ENCODE data around the gene MTREX. TPM values are rescaled to one million over a fixed set of nuclear protein-coding genes. Genes with fewer than 3 reads are reported as not detected.
A peak's percentile ranks its signal among the peaks of the same experiment; 100 is the strongest.

MTREX gene
- total RNA-seq, 1 experiment from 2014 or later = 123 TPM

- Mint-ChIP-seq H3K4me3 (no peak overlapping the region), H3K9me3 (no peaks in the 10 kb centered on the region), H3K27me3 (ENCODE audit: low read depth) (no peaks in the 10 kb centered on the region), H3K27ac (peak overlapping the region; percentile 33 to 96 (median 54); a peak in 5 of 7 replicates), H3K36me3 (ENCODE audit: insufficient read depth in 1 of 3, low read depth in 3 of 3) (peaks cover 5 to 42% (median 23%) of the 10 kb centered on the region in 3 experiments; a peak in 5 of 7 replicates), H3K4me1 (peaks cover 30 to 39% of the 10 kb centered on the region in 2 experiments)
- no peaks in the 10 kb centered on the region for H3K27me3 ChIP-seq (ENCODE audit: insufficient read depth, low read length)
- H2BK5ac ChIP-seq (ENCODE audit: insufficient read length, low read length) = no peak overlapping the region
- H3K79me1 ChIP-seq (ENCODE audit: insufficient read depth, low read depth, low read length, poor library complexity, severe bottlenecking) = no peaks in the 10 kb centered on the region
- no peak overlapping the region for H3T11ph ChIP-seq (ENCODE audit: low read length)
- H3K9ac ChIP-seq (ENCODE audit: extremely low read depth, insufficient read length, low read length) = no peak overlapping the region
- H2AK5ac ChIP-seq (ENCODE audit: insufficient read length, low read length) = no peak overlapping the region
- no peak overlapping the region for H4K5ac ChIP-seq (ENCODE audit: insufficient read length, low read depth, low read length)
- no peak overlapping the region for H2BK12ac ChIP-seq (ENCODE audit: insufficient read length, low read depth, low read length)
- no peak for DNase-seq
- H3K14ac ChIP-seq (ENCODE audit: insufficient read depth, low read length) = no peak overlapping the region
- H4K20me1 ChIP-seq (ENCODE audit: control insufficient read depth, insufficient read depth, insufficient read length) = no peaks in the 10 kb centered on the region
- no peak overlapping the region for H3K27ac ChIP-seq (ENCODE audit: insufficient read length, low read depth, low read length)
- no peaks in the 10 kb centered on the region; the same call in 1 of the 2 replicates for H3K79me2 ChIP-seq (ENCODE audit: insufficient read depth, low read length)
- WGBS (ENCODE audit: extremely low coverage, insufficient read length, low lambda C conversion rate) = no CpG with 5 or more reads among the region's 2 CpGs
- H3K18ac ChIP-seq (ENCODE audit: insufficient read length, low read depth, low read length) = no peak overlapping the region
- no peak overlapping the region for H2BK20ac ChIP-seq (ENCODE audit: low read depth, low read length, poor library complexity, severe bottlenecking)
- no peak overlapping the region for H4K91ac ChIP-seq (ENCODE audit: insufficient read length, low read depth, low read length)
- H2BK15ac ChIP-seq (ENCODE audit: low read depth, low read length) = no peak overlapping the region
- H3K9me3 ChIP-seq (ENCODE audit: control insufficient read depth, low read depth, low read length) = no peaks in the 10 kb centered on the region
- H3K56ac ChIP-seq (ENCODE audit: insufficient read length, low read depth, low read length) = no peak overlapping the region
- H3K4me1 ChIP-seq (ENCODE audit: insufficient read depth, low read length) = peaks cover 5% of the 10 kb centered on the region; the same call in 1 of the 2 replicates
- no peak overlapping the region for H4K8ac ChIP-seq (replicated peaks; ENCODE audit: insufficient read length, low read depth, low read length)
- H3K4me2 ChIP-seq (ENCODE audit: insufficient read depth, insufficient read length, low read length) = no peak overlapping the region
- H2AFZ ChIP-seq (ENCODE audit: low read length) = no peak overlapping the region
- no peak overlapping the region for H3K23ac ChIP-seq (ENCODE audit: insufficient read length, low read depth, low read length)
- no peak overlapping the region for H3K4ac ChIP-seq (ENCODE audit: low read depth, low read length)
- no peak for TF ChIP-seq CTCF (conservative IDR thresholded peaks at IDR 0.05)
- H3K23me2 ChIP-seq (ENCODE audit: insufficient read length, low read depth, low read length, poor library complexity, severe bottlenecking) = no peaks in the 10 kb centered on the region
- no peak overlapping the region for H2BK120ac ChIP-seq (ENCODE audit: low read depth, low read length, poor library complexity, severe bottlenecking)
Observed at GRCh38 chr5:55451976-55452375, 144.2 kb downstream of the MTREX start.
